GM19035 (cell line): ENCODE data around the gene ELMO1.

Experiments used
- ATAC-seq: cut with Tn5 transposase; IDR thresholded peaks from one replicate; pipeline ENCODE4 v1.9.1; 2021; ENCODE audit not compliant: unreplicated experiment

ELMO1 gene

DNA sequence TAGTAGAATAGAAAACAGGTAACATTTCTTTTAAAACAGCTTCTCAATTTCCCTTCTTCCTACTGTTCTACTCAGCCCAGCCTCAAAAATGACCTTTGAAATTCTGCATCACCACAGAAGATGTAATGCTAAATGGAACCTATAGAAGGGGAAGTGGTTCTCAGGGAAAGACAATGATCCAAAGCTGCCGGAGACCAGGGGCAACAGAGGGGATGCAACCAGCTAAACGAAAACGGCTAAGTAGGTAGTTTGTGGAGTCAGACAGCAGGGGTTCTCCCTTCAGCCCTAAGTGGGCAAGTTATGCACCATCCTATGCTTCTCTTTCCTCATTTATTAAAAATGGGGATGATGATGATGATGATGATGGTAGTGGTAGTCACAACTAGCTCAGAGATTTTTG, 214.3 kb downstream of the ELMO1 start:
- ATAC-seq: no peak

DNA sequence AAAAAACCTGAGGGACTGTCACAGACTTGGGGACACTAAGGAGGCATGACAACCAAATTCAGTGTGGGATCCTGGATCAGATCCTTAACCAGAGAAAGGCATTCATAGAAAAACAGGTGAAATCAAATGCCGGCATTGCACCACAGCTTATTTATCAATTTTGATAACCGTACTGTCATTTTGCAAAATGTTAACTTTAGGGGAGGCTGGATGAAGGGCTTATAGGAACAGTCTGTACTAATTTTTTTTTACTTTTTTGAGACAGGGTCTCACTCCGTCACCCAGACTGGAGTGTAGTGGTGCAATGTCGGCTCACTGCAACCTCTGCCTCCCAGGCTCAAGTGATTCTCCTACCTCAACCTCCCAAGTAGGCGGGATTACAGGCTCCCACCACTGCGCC, 217.1 kb downstream of the ELMO1 start:
- ATAC-seq: no peak

DNA sequence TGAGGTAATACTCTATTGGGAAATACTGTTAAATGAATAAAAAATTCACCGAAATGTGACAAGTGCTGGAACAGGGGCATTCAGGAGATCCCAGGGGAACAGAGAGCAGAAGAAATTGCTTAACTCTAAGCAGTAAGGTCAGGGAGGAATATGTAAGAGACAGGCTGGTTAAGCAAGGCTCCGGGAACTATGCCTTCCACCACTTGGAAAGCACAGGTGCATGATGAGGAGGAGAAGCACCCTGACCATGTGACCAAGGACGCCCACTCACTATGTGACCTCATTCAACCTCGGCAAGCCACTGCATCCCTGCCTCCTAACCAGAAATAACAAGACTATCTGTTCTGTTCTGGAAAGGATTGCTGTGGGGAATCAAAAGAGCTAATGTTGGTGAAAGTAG, 218.4 kb downstream of the ELMO1 start:
- no peak for ATAC-seq

DNA sequence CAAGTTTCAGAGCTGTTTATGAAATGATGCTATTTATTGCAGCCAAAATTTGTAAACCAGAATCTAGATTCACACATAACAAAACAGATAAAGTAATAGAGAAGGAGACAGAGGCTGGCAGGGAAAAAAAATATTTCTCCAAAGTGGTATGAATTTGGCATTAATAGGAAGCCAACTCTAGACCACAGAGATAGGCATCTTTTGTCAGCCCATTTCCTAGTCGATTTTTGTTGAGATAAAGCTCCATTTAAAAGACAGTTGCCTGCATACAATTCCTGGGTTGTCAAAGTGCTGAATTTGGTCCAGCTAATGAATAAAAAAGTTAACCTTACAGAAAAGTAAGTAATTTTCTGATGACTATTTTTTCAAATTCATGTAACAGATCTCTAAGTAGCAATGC, 219.3 kb downstream of the ELMO1 start:
- ATAC-seq: no peak

DNA sequence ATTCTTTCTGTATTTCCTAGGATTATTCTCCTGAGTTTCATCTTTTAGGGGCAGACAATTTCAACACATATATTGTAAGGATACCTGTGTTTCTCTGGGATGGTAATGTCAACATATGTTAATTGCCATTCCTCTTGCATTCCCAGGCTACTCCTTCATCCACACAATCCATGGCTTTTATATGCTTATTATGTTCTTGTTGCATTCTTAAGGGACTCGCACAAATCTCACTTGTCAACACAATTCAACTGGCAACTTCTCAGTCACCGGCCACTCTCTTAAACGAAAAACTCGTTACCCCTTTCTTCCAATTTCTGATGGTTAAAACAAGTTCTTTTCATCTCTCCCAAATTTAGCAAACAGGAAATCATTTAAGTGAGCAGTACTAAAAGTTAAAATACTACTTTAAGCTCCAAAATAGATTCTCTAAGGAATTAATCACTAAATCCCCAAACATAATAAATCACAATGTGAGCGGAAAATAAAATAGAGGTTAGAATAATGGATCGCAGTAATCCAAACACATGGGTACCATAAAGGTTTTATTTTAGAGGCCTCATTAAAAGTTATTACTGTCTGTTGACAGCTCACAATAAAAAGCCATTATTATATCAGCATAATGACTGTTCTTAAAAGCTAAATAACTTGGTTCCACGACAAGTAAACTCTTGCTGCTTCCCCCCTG, 223.2 kb downstream of the ELMO1 start:
- ATAC-seq: no peak

DNA sequence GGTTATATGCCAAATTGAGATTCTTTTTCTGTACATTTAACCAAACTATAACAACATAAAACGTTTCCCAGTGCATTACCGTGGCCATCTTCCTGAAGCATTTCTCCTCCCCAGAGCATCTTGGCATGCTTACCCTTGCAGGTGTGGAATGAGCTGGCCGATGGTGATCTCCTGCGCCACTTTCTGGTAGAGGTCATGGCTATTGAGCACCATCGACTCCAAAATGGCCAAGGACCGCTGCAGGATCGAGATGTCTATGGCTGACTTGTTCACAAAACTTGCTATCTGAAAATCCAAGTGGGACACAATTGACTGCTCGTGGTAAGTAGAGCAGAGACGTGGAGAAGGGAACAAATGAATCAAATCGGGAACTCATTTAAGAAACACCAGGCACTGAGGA, 223.9 kb downstream of the ELMO1 start:
- no peak for ATAC-seq

DNA sequence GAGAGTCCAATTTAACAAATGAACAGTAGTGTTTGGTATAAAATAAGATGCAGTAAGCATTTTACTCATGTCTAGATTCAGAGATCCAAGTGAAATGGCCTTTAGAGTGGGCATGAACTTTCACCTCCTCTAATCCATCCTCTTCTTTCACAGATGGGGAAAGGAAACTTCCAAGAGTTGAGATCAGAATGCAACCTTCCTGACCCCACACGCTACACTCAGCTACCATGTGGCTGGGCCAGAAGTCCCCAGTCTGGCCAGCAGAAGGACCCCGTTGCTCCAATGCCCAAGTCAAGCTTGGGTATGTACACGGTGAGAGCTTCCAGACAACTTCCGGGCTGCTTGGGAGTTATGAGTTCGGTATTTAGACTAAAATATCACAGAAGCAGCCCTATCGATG, 228.0 kb downstream of the ELMO1 start:
- ATAC-seq: no peak

DNA sequence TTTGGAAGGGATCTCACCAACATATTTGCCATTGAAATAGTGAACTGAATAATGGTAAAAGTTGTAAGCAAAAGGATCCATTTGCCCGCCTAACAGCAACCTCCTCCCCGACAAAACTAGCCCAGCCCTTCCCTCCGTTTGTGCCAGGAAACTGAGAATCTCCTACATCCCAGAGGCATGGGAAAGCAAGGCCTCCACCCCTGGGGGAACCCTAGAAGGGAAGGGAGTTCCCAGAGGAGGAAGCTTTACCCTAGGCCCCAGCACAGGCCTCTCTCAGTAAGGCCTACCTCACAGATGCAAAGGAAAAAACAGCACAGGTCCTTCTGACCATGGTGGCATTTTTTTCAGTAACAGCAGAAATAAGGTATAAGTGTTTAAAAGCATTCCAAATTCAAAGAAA, 229.7 kb downstream of the ELMO1 start:
- no peak for ATAC-seq

DNA sequence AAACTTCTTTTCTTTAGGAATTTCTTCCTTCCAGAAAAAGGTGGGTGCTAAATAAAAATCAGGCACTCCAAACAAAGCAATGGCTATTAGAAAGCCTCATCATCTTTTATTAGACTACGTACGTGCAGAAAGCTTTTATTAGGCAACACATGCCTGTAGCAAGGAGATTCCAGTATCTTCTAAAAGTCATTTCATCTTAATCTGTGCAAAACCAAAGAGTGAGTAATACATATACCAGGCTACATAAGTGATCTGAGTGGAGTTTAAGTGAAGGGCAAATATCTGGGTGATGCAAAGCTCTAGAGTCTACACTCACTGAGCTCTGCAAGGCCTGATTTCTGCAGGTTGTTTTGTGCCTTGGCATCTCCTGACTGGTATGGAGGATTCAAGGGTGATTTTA, 231.7 kb downstream of the ELMO1 start:
- no peak for ATAC-seq

DNA sequence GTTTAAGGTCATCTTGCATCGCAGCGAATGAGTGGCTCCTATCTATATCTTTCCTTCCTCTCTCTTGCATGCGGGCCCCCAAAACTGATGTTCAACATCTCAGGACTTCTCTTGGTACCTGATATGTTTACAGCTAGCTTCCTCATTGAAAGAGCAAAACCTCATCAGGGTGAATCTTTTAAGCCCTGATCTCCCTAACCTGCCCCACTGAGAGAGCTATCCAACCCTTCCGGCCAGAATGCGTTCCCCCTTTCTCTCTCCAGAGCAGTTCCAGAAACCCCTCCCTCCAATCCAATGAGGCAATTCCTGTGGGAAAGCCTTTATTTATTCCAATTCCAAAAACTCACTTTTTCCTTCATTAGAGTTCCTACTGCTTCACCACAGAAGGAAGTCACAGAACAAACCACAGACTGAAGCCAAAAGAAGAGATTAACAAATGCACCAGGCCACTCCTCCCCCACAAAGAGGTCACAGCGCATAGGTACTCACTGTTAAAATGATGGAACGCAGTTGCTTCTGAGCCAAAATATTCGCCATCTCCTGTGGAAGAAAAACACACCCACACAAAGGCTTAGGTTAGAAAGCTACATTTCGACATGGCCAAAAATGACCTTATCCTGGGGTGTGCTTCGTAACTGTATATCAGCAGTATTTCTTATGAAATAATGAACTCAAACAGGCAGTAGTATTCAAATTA, 232.4 kb downstream of the ELMO1 start:
- ATAC-seq: no peak

DNA sequence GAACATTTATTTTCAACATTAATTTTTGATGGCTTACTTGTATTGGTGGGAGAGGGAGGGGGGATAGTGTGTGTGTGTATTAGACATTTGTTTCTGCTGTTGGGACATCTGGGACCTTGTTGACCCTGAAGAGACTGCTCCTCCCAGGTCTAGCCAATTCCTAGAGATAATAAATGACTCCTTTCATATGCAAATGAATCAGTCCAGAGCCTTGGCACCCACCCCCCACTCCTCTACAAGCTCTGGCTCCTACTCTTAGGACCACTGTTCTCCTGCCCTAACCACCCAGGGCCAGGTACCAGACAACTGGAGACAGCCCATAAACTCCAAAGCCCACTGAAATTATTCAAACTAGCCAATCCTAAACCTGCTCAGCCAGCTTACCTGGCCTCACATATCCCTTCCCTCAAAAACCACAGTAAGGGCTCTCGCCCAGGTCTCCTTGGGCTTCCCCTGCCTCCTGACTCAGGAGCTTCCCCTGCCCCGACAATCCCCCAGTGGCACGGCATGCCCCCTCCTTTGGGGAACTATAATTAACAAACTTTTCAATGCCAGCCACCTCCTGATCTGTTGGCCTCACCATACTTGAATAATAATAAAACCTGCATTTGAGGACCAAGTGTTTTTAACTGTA, 233.3 kb downstream of the ELMO1 start:
- ATAC-seq: no peak

DNA sequence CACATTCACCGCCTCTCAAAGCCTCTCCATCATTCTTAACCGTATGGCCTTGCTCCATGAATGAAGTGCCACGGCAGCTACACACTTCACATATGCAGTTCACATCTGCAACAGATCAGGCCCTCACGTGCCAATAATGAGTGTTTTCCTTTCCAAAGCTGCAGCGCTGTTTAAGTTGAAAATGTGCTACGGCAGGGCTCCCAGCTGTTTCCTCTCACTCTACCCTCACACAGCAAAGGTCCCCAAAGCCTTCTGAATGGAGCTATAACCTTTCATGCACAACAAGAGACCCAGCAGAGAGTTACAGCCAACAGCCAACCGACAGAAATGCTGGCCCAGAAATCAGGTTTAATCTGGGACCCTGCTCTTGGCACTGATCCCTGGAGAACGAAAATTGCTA, 236.1 kb downstream of the ELMO1 start:
- no peak for ATAC-seq

DNA sequence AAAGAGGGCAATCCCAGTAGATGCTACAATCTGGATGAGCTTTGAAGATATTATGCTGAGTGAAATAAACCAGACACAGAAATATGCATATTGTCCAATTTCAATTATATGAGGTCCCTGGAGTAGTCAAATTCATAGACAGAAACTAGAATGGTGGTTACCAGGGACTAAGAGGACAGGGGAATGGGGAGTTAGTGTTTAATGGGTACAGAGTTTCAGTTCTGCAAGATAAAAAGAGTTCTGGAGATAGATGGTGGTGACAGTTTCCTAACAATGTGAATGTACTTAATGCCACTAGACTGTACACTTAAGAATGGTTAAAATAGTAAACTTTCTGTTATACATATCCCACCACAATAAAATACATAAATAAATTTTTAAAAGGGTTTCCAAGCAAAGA, 236.6 kb downstream of the ELMO1 start:
- no peak for ATAC-seq

DNA sequence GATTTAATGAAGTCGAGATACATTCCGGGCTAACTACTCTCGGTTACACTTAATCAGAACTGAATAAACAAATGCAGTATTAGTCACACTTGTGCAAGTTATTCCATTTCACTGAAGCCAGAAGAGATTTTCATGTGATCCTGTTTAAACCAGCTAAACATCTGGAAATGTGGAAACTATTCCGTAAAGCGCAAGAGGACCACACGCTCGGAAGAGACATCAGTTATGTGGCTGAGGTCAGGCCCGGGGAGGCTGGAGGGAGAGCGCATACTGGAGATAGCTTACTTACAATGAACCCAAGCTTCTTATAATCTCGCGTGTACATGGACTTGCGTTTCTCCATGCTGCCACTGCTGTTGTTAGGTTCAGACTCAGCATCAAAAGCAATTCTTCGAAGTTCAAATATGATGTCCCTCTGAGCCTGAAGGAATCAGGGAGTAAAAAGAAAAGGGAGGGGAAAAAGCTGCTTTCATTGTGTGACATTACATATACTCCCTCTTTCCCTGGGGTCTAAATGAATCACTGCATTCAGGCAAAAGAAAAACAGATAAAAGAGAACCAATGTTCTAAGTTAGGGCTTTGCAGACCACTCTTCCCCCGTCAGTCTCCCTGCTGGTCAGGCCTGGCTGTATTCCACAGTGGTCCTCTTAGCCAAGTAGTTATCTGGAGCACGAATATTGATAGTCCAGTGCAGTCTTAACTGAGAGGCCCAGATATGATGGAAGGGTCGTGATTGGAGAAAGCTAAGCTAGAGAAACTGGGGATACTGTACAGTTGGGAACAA, 237.4 kb downstream of the ELMO1 start:
- no peak for ATAC-seq

DNA sequence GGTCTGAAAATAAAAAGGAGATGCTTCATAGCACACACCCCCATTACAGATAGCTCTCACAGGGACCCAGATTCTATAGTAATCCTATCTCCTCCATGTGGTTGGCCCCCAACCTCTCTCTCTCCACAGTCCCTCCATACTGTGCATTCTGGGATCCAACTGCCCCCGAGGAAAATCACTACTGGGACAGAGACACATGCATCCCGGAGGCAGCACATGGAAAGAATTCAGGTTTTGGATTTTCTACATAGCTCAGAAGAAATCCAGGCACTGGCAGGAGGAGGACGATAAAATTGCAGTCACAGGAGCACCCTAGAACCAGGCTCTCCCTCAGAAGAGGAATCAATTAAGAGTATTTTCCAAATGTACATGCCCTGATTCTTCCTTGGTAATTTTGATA, 239.5 kb downstream of the ELMO1 start:
- ATAC-seq: no peak

DNA sequence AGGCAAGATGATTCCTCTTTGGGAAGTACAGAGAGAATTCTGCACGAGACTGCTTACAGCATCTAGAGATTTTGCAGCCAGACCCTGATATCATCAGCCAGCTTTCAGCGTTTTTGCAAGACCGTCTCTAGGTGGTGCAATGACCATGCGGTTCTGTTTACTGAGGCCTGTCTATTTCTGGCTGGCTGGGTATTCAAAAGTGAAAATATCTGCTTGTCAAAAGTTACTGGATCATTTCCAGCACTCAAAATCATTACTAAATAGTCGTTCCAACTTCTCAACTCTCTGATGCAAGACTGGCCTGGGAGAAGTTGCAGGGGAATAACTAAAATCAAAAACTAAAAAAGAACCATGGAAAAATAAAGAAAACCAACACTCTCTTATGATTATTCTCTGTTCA, 240.1 kb downstream of the ELMO1 start:
- no peak for ATAC-seq

DNA sequence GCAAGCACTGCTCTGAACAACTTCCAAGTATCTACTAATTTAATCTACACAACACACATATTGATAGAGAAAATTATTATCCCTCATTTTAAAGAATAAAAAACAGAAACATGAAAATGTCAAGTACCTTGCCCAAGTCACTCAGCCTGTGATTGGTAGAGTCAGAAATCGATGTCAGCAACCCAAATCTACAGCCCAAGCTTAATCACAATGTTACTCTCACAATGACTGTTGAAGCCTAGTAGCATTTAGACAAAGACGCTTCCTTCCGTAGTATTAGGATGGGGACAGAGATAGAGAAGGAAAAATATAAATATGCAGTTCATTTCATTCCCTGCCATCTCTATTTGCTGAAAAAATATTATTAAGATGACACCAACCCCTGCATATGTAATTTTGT, 242.5 kb downstream of the ELMO1 start:
- no peak for ATAC-seq

DNA sequence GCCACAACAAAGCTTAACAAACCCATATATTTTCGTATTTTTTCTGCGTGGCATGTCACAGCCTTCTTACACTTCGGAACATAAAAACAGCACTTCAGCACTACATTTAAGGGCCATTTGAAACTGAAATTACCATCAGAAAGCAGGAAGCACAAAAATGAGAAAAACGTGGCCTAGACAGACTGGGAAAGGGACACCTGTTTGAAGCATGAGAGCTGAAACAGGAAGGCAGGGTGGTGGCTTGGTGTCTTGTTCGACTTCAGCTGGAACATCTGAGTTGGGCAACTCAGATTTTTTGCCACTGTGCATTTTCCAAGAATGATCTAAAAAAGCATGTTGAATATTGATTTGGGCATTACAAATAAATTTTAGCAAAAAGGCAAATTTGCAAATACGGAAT, 243.2 kb downstream of the ELMO1 start:
- no peak for ATAC-seq

DNA sequence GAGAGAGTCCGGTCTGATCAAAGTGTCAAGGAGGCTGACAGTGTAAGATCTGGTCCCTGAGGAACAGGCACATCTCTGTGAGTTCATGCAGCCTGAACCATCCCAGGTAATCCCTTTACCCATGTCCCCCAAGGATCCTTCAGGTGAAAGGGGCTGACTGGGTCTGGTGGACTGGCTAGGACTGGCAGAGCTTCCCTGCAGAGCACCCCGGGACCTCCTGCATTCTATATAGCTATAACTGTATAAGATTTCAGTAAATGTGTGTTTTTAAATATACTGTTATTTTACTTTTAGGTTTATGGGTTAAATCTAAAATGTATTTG, 246.8 kb downstream of the ELMO1 start:
- ATAC-seq: peak; percentile 6

DNA sequence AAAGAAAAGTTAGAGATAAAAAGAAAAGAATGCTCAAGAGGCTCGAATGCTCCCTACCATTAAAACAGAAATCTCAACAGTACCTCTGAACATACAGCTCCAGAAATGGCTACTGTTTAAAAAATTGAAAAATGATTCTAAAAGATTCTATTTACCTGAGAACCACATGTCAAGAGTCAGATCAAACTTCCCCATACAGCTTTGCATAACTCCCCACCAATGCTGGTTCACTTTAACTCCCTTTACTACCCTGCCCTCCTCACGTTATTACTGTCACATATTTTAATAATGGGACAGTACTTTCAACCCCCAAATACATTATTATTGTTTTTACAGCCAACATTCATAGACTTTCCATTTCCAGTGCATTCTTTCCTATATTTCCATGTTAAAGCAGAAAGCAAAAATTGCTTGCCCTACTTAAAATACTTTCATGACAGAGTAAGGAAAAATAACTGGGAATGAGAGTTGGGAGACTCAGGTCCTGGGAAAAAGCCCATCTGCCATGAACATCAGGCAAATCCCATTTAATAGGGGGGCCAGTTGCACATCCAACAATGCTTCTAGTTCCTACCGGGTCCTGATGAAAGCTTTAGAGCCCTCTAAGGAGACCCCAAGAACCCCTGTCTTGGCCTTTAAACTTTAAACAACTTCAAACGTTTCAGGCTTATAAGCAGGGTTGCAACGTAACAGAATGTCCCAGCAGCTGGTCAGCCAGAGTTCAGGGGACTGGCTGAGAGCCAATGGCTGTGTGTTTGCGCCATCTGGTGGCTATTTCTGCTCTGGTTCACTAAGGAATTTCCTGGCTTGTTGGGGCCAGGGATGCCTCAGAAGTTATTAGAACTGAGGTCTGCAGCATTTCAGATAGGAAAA, 247.4 kb downstream of the ELMO1 start:
- peak; percentile 57 for ATAC-seq

DNA sequence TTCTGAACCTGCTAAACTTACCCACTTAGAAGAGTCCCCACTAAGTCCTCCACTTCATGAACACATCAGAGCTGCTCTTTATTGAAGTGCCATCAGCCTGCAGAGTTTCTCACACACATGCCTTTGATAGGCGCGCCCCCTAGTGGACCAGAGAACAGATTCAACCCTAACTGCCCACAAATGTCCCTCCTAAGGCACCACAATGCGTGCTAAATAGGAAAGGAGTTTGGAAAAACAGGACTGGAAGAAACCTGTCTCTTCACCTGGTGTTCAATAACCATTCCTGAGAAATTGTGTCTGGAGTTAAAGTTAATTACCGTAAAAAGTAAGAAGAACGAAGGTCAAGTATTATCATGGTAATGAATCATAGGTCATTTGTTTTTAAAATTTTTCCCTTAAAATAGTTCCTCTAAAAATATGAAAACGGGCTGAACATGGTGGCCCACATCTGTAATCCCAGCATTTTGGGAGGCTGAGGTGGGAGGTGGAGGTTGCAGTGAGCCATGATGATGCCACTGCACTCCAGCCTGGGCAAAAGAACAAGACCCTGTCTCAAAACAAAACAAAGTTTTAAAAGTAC, 249.7 kb downstream of the ELMO1 start:
- ATAC-seq: no peak
